ENCODE results near the gene AUTS2.

AUTS2 gene

DNA sequence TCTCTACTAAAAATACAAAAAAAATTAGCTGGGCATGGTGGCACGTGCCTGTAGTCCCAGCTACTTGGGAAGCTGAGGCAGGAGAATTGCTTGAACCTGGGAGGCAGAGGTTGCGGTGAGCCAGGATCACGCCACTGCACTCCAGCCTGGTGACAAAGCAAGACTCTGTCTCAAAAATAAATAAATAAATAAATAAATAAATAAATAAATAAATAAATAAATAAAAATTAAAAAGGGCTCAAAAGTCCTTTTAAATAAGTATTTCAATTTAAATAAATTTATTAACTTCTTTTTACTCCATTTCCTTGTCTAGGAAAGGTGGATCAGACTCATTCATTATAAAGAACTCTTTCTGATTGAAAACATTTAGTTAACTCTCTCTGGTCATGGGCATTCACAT lies 766.1 kb downstream of the AUTS2 start (continued):
- TF ChIP-seq, protein P1, sequence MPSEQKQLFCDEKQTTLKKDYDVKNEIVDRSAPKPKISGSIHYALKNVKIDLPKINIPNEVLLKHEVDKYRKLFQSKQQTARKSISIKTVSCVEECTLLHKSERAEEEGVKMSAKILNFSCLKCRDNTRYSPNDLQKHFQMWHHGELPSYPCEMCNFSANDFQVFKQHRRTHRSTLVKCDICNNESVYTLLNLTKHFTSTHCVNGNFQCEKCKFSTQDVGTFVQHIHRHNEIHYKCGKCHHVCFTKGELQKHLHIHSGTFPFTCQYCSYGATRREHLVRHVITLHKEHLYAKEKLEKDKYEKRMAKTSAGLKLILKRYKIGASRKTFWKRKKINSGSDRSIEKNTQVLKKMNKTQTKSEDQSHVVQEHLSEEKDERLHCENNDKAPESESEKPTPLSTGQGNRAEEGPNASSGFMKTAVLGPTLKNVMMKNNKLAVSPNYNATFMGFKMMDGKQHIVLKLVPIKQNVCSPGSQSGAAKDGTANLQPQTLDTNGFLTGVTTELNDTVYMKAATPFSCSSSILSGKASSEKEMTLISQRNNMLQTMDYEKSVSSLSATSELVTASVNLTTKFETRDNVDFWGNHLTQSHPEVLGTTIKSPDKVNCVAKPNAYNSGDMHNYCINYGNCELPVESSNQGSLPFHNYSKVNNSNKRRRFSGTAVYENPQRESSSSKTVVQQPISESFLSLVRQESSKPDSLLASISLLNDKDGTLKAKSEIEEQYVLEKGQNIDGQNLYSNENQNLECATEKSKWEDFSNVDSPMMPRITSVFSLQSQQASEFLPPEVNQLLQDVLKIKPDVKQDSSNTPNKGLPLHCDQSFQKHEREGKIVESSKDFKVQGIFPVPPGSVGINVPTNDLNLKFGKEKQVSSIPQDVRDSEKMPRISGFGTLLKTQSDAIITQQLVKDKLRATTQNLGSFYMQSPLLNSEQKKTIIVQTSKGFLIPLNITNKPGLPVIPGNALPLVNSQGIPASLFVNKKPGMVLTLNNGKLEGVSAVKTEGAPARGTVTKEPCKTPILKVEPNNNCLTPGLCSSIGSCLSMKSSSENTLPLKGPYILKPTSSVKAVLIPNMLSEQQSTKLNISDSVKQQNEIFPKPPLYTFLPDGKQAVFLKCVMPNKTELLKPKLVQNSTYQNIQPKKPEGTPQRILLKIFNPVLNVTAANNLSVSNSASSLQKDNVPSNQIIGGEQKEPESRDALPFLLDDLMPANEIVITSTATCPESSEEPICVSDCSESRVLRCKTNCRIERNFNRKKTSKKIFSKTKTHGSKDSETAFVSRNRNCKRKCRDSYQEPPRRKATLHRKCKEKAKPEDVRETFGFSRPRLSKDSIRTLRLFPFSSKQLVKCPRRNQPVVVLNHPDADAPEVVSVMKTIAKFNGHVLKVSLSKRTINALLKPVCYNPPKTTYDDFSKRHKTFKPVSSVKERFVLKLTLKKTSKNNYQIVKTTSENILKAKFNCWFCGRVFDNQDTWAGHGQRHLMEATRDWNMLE (tag by site-specific recombination; conservative IDR thresholded peaks at IDR 0.05; ENCODE audit: low read depth) = peak; percentile 86
- TF ChIP-seq ZNF654 (tag by site-specific recombination; IDR thresholded peaks at IDR 0.05; ENCODE audit: low read depth) = peak; percentile 13; the same call in 1 of the 2 replicates
- 0 out of 2 replicates have a peak, but pooled peaks have one; percentile 44 for TF ChIP-seq ZNF664 (tag by site-specific recombination; IDR thresholded peaks at IDR 0.05)
- peak; percentile 89; the same call in 1 of the 2 replicates for TF ChIP-seq ZNF394 (tag by site-specific recombination; IDR thresholded peaks at IDR 0.05; ENCODE audit: borderline replicate concordance)
- TF ChIP-seq, protein P2, sequence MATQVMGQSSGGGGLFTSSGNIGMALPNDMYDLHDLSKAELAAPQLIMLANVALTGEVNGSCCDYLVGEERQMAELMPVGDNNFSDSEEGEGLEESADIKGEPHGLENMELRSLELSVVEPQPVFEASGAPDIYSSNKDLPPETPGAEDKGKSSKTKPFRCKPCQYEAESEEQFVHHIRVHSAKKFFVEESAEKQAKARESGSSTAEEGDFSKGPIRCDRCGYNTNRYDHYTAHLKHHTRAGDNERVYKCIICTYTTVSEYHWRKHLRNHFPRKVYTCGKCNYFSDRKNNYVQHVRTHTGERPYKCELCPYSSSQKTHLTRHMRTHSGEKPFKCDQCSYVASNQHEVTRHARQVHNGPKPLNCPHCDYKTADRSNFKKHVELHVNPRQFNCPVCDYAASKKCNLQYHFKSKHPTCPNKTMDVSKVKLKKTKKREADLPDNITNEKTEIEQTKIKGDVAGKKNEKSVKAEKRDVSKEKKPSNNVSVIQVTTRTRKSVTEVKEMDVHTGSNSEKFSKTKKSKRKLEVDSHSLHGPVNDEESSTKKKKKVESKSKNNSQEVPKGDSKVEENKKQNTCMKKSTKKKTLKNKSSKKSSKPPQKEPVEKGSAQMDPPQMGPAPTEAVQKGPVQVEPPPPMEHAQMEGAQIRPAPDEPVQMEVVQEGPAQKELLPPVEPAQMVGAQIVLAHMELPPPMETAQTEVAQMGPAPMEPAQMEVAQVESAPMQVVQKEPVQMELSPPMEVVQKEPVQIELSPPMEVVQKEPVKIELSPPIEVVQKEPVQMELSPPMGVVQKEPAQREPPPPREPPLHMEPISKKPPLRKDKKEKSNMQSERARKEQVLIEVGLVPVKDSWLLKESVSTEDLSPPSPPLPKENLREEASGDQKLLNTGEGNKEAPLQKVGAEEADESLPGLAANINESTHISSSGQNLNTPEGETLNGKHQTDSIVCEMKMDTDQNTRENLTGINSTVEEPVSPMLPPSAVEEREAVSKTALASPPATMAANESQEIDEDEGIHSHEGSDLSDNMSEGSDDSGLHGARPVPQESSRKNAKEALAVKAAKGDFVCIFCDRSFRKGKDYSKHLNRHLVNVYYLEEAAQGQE (tag by site-specific recombination; IDR thresholded peaks at IDR 0.05) = peak; percentile 50; the same call in 1 of the 2 replicates

DNA sequence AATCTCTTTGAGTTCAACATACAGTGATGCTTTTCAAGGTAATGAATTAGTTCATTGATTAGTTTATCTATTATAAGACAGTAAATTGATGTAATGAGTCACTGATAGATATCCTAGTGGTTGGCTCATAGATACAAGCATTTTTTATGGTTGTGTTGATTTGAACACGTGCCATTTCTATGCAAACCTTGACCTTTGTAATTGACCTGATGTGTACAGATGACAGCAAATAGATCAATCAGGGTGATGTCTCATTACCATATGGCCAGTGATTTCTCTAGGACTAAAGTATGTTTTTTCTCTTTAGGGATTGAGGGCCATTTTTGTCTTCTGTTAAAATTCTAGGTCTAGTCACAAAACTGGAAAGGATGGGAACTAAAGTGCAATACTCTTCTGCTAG lies 773.4 kb downstream of the AUTS2 start:
- H3K27ac ChIP-seq (ENCODE audit: extremely low read depth, low read depth, low read length) = no peak overlapping the region
- H3K4me1 ChIP-seq (ENCODE audit: control insufficient read depth, insufficient read depth, low read length) = peaks cover 2% of the 10 kb centered on the region; the same call in 1 of the 2 replicates
- TF ChIP-seq ZNF324 (tag by site-specific recombination; IDR thresholded peaks at IDR 0.05) (no peak), ZNF274 (IDR thresholded peaks at IDR 0.05; ENCODE audit: low read length) (no peak), ZNF274 (tag by site-specific recombination; IDR thresholded peaks at IDR 0.05; ENCODE audit: borderline replicate concordance) (no peak), KLF16 (tag by site-specific recombination; IDR thresholded peaks at IDR 0.05) (no peak), SETDB1 (IDR thresholded peaks at IDR 0.05; ENCODE audit: insufficient read length, low read length) (no peak), ZNF610 (tag by site-specific recombination; IDR thresholded peaks at IDR 0.05; ENCODE audit: borderline replicate concordance) (no peak), ZNF768 (tag by site-specific recombination; IDR thresholded peaks at IDR 0.05) (no peak), BCL11B (tag by site-specific recombination; IDR thresholded peaks at IDR 0.05; ENCODE audit: low read depth) (no peak), ZNF677 (tag by site-specific recombination; IDR thresholded peaks at IDR 0.05) (no peak), ZNF555 (tag by site-specific recombination; conservative IDR thresholded peaks at IDR 0.05) (no peak), ZNF571 (tag by site-specific recombination; IDR thresholded peaks at IDR 0.05) (no peak), ZFP69B (tag by site-specific recombination; IDR thresholded peaks at IDR 0.05) (no peak), ZNF843 (tag by site-specific recombination; IDR thresholded peaks at IDR 0.05) (no peak)
- TF ChIP-seq, protein P3, sequence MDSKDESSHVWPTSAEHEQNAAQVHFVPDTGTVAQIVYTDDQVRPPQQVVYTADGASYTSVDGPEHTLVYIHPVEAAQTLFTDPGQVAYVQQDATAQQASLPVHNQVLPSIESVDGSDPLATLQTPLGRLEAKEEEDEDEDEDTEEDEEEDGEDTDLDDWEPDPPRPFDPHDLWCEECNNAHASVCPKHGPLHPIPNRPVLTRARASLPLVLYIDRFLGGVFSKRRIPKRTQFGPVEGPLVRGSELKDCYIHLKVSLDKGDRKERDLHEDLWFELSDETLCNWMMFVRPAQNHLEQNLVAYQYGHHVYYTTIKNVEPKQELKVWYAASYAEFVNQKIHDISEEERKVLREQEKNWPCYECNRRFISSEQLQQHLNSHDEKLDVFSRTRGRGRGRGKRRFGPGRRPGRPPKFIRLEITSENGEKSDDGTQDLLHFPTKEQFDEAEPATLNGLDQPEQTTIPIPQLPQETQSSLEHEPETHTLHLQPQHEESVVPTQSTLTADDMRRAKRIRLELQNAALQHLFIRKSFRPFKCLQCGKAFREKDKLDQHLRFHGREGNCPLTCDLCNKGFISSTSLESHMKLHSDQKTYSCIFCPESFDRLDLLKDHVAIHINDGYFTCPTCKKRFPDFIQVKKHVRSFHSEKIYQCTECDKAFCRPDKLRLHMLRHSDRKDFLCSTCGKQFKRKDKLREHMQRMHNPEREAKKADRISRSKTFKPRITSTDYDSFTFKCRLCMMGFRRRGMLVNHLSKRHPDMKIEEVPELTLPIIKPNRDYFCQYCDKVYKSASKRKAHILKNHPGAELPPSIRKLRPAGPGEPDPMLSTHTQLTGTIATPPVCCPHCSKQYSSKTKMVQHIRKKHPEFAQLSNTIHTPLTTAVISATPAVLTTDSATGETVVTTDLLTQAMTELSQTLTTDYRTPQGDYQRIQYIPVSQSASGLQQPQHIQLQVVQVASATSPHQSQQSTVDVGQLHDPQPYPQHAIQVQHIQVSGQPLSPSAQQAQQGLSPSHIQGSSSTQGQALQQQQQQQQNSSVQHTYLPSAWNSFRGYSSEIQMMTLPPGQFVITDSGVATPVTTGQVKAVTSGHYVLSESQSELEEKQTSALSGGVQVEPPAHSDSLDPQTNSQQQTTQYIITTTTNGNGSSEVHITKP (tag by site-specific recombination; IDR thresholded peaks at IDR 0.05) = no peak
- TF ChIP-seq, protein P4, sequence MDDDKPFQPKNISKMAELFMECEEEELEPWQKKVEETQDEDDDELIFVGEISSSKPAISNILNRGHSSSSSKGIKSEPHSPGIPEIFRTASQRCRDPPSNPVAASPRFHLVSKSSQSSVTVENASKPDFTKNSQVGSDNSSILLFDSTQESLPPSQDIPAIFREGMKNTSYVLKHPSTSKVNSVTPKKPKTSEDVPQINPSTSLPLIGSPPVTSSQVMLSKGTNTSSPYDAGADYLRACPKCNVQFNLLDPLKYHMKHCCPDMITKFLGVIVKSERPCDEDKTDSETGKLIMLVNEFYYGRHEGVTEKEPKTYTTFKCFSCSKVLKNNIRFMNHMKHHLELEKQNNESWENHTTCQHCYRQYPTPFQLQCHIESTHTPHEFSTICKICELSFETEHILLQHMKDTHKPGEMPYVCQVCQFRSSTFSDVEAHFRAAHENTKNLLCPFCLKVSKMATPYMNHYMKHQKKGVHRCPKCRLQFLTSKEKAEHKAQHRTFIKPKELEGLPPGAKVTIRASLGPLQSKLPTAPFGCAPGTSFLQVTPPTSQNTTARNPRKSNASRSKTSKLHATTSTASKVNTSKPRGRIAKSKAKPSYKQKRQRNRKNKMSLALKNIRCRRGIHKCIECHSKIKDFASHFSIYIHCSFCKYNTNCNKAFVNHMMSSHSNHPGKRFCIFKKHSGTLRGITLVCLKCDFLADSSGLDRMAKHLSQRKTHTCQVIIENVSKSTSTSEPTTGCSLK (tag by site-specific recombination; IDR thresholded peaks at IDR 0.05) = no peak
- TF ChIP-seq, protein P5, sequence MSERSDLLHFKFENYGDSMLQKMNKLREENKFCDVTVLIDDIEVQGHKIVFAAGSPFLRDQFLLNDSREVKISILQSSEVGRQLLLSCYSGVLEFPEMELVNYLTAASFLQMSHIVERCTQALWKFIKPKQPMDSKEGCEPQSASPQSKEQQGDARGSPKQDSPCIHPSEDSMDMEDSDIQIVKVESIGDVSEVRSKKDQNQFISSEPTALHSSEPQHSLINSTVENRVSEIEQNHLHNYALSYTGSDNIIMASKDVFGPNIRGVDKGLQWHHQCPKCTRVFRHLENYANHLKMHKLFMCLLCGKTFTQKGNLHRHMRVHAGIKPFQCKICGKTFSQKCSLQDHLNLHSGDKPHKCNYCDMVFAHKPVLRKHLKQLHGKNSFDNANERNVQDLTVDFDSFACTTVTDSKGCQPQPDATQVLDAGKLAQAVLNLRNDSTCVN (tag by site-specific recombination; optimal IDR thresholded peaks at IDR 0.05) = no peak
- CTCF ChIA-PET = no interaction called here
- H3K9me3 ChIP-seq (ENCODE audit: control insufficient read depth, insufficient read depth, low read depth, low read length) = no peaks in the 10 kb centered on the region; the same call in 1 of the 2 replicates
- H3K36me3 ChIP-seq (ENCODE audit: control insufficient read depth in 2 of 2, insufficient read depth in 1 of 2, low read length in 2 of 2) = no peaks in the 10 kb centered on the region
- H3K4me3 ChIP-seq (ENCODE audit: low read depth, low read length) = no peak overlapping the region
- POLR2A ChIA-PET = no interaction called here
